Measurements from ENCODE around the gene CLN6.

The CLN6 gene

DNA sequence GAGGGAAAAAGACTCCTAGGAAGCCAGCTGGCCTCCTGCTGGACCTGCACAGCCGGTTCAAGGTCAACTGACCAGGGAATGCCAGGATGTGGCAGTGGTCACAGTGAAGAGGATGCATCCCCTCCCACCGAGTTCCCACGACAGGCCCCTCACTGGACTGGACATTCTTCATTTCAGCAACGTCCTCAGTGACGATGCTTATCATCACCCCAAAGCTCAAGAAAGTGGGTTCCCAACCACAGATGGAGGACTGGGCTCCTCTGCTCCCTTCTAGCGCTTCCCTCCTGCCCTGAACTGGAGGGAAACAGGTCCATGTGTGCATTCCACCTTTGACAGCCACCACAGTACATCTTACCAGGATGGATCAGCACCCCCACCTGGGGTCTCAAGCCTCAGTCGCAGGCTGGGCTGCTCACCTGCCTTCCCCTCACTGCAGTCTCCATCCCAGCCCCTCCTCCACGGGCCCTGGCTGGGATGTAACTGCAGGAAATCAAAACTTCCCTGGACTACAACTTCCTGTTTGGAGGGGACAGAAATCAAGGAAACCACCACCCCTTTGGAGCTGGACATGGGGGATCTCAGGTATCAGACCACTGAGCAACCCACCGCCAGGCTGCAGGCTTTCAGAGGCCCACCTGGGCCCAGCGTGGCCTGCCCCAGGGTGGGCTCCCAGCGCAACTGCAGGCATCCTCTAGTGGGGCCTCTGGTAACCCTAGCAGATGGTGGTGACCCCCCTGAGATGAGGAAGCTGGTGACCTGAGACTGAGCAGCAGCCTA, 31.7 kb downstream of the CLN6 start:
- no peak overlapping the region for H3K9ac ChIP-seq (ENCODE audit: low read length in 2 of 2)
- no peaks in the 10 kb centered on the region for H3K27me3 ChIP-seq (ENCODE audit: control insufficient read depth in 1 of 2, insufficient read depth in 2 of 2, low read length in 2 of 2)
- no peak overlapping the region for H3K4me3 ChIP-seq (ENCODE audit: low read length in 2 of 2)
- peaks cover 21% of the 10 kb centered on the region for H3K4me1 ChIP-seq (ENCODE audit: control insufficient read depth, insufficient read depth, low read length)
- no peaks in the 10 kb centered on the region for H3K9me3 ChIP-seq (ENCODE audit: control insufficient read depth in 2 of 2, low read length in 2 of 2)
- no peak overlapping the region for H3K27ac ChIP-seq (ENCODE audit: low read length)
- peaks cover under 1 to 4% of the 10 kb centered on the region in 2 donors for H3K36me3 ChIP-seq (ENCODE audit: control insufficient read depth in 2 of 2, insufficient read depth in 2 of 2, low read length in 2 of 2)

DNA sequence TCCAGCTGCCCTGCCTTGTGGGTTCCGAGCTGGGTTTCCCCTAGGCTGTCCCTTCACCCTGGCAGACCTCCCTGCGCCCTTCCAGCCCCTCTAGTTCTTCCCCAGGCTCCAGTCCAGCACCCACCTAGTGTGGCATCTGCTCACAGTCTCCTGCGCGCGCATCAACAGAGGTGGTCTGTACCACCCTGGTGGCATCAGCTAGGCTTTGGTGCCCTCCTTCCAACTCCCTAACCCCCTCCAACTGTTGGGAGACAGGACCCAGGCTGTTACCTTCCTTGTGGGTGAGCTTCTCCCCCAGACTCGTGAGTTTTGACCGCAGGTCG, 32.4 kb downstream of the CLN6 start:
- Histone ChIP-seq H3K9ac (ENCODE audit: low read length in 2 of 2) (no peak overlapping the region), H3K4me1 (ENCODE audit: control insufficient read depth, insufficient read depth, low read length) (peaks cover 26% of the 10 kb centered on the region), H3K27ac (ENCODE audit: low read length) (no peak overlapping the region), H3K9me3 (ENCODE audit: control insufficient read depth in 2 of 2, low read length in 2 of 2) (no peaks in the 10 kb centered on the region), H3K27me3 (ENCODE audit: control insufficient read depth in 1 of 2, insufficient read depth in 2 of 2, low read length in 2 of 2) (no peaks in the 10 kb centered on the region), H3K4me3 (ENCODE audit: low read length in 2 of 2) (no peak overlapping the region), H3K36me3 (ENCODE audit: control insufficient read depth in 2 of 2, insufficient read depth in 2 of 2, low read length in 2 of 2) (peaks cover 3 to 4% of the 10 kb centered on the region in 2 donors)

DNA sequence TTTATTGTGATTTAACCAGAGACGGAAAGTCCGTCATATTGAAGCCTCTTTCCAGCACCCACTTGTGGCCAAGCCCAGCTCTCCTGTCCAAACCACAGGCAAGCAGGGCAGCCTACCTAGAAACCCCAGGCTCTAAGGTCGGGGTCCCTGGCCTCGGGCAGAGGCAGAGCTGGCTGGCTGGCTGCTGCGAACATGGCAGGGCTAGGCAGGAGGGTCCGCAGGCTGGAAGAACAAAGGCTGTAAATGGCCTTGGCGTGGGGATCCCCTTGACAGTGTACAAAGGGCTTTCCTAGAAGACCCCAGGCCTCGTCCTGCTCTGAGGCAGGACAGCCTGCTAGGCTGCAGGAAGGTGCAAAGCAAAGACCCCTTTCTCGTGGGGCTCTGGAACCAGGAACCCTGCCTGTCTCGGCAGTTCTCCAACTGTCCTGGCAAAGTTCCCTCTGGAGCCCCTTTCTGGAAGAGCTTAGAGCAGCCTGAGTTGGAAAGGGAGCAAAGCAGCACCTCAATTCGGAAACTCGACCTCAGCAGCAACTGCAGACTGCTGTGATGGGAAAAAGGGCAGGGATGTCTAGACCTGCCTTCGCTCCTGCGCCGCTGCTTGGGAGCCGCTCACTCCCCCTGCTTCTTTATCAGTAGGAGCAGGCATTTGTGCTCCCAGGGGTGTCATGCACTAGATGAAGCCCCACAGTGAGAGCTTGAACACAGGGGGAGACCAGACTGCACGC, 32.9 kb downstream of the CLN6 start:
- no peaks in the 10 kb centered on the region for H3K27me3 ChIP-seq (ENCODE audit: control insufficient read depth in 1 of 2, insufficient read depth in 2 of 2, low read length in 2 of 2)
- peaks cover 28% of the 10 kb centered on the region for H3K4me1 ChIP-seq (ENCODE audit: control insufficient read depth, insufficient read depth, low read length)
- H3K9me3 ChIP-seq (ENCODE audit: control insufficient read depth in 2 of 2, low read length in 2 of 2): no peaks in the 10 kb centered on the region
- no peak overlapping the region for H3K4me3 ChIP-seq (ENCODE audit: low read length in 2 of 2)
- no peak overlapping the region for H3K9ac ChIP-seq (ENCODE audit: low read length in 2 of 2)
- no peak overlapping the region for H3K27ac ChIP-seq (ENCODE audit: low read length)
- peaks cover 3 to 4% of the 10 kb centered on the region in 2 donors for H3K36me3 ChIP-seq (ENCODE audit: control insufficient read depth in 2 of 2, insufficient read depth in 2 of 2, low read length in 2 of 2)

DNA sequence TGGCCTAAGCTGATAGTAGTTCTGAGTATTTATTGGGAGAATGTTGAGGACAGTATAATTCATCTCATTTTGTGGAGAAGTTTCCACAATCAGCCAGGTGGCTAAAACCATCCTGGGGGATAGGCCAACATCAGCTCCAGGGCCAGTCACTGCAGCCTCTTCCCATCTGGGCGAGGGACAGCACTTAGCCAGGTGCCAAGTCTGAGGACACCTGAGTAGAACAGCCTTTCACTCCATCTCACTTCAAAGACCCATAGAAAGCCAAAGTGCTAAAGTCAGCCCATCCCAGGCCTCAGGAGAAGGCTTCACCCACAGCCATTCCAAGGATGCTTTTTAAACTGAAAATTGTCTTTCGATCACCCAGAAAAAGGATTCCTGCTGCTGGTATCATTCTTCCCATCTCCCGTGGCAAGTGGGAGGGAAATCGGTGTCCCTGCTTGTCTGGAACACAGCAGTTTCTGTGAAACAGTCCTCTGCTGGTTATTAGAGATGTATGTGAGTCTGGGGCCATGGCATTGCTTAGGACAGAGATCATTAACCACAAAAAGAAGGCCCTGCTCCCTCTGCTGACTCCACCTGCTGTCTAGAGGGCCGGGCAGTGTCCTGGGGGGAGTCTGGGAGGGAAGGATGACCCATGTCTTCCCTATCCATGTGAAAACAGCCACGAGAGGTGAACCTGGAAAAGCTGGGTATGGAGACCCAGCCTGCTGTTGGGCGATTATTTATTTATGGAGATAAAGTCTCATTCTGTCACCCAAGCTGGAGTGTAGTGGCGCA, 34.0 kb downstream of the CLN6 start:
- H3K27me3 ChIP-seq (ENCODE audit: control insufficient read depth in 1 of 2, insufficient read depth in 2 of 2, low read length in 2 of 2): no peaks in the 10 kb centered on the region

DNA sequence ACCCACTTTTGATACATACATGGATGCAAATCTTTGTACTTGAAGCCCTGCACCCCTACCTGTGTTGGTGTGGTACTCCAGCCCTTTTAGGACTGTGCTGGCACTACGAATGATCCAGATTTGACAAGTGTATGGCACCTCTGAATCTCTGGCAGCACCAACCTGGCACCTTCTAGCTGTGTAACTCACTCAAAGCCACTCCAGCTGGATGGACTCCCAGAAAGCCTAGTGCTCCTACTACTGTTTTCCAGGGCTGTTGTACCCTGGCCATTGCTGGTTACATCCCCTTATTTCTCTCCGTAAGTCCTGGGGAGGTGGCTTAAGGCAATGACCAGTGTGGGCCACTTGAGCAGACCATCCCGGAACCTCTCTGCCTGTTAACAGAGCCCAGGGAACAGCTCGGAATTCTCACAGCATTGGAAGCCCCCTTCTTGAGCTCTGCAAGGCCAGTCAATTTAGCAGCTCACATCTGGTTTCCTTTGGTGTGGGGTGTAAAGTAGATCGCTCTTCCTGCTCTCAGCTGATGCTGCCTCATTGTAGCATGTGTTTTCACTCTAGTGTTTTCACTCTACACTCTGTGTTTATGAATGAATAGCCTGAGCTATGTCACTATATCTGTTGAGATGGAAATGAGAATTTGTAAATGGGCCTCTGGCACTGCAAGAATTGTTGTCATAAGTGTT, 36.6 kb downstream of the CLN6 start:
- Histone ChIP-seq H3K9ac (ENCODE audit: low read length in 2 of 2) (no peak overlapping the region), H3K27ac (ENCODE audit: low read length) (peak overlapping the region; percentile 19), H3K9me3 (ENCODE audit: control insufficient read depth in 2 of 2, low read length in 2 of 2) (no peaks in the 10 kb centered on the region), H3K27me3 (ENCODE audit: control insufficient read depth in 1 of 2, insufficient read depth in 2 of 2, low read length in 2 of 2) (no peaks in the 10 kb centered on the region), H3K4me3 (ENCODE audit: low read length in 2 of 2) (no peak overlapping the region), H3K36me3 (ENCODE audit: control insufficient read depth in 2 of 2, insufficient read depth in 2 of 2, low read length in 2 of 2) (peaks cover 3 to 4% of the 10 kb centered on the region in 2 donors), H3K4me1 (ENCODE audit: control insufficient read depth, insufficient read depth, low read length) (peaks cover 23% of the 10 kb centered on the region)

More for the DNA sequence above, 34.0 kb downstream of the CLN6 start:
- H3K4me3 ChIP-seq (ENCODE audit: low read length in 2 of 2): no peak overlapping the region
- peaks cover 27% of the 10 kb centered on the region for H3K4me1 ChIP-seq (ENCODE audit: control insufficient read depth, insufficient read depth, low read length)
- H3K9ac ChIP-seq (ENCODE audit: low read length in 2 of 2): no peak overlapping the region
- H3K36me3 ChIP-seq (ENCODE audit: control insufficient read depth in 2 of 2, insufficient read depth in 2 of 2, low read length in 2 of 2): peaks cover 3 to 4% of the 10 kb centered on the region in 2 donors
- no peaks in the 10 kb centered on the region for H3K9me3 ChIP-seq (ENCODE audit: control insufficient read depth in 2 of 2, low read length in 2 of 2)
- H3K27ac ChIP-seq (ENCODE audit: low read length): peak overlapping the region; percentile 37

DNA sequence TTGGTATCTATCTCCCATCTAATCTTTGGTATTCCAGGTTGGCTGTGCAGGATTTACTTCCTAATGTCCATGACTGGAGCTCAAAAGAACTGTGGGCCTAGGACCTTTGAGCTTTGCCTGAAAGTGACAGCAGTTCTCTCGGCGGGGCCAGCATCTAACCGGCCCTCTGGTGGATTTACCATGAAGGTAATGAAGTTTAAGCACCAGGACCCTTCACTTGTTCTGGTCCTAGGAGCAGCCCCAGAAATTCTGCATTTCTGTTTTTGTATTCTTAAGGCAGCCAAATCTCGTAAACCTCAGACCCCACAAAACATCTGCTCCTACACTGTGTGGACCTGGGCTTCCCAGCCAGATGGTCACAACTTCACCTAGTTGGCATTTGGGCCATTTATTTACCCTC, 37.4 kb downstream of the CLN6 start:
- peaks cover 26% of the 10 kb centered on the region for H3K4me1 ChIP-seq (ENCODE audit: control insufficient read depth, insufficient read depth, low read length)
- no peak overlapping the region for H3K4me3 ChIP-seq (ENCODE audit: low read length in 2 of 2)
- peak overlapping the region; percentile 19 for H3K27ac ChIP-seq (ENCODE audit: low read length)
- no peaks in the 10 kb centered on the region for H3K9me3 ChIP-seq (ENCODE audit: control insufficient read depth in 2 of 2, low read length in 2 of 2)
- no peak overlapping the region for H3K9ac ChIP-seq (ENCODE audit: low read length in 2 of 2)
- no peaks in the 10 kb centered on the region for H3K27me3 ChIP-seq (ENCODE audit: control insufficient read depth in 1 of 2, insufficient read depth in 2 of 2, low read length in 2 of 2)
- H3K36me3 ChIP-seq (ENCODE audit: control insufficient read depth in 2 of 2, insufficient read depth in 2 of 2, low read length in 2 of 2): peaks cover 3 to 4% of the 10 kb centered on the region in 2 donors

DNA sequence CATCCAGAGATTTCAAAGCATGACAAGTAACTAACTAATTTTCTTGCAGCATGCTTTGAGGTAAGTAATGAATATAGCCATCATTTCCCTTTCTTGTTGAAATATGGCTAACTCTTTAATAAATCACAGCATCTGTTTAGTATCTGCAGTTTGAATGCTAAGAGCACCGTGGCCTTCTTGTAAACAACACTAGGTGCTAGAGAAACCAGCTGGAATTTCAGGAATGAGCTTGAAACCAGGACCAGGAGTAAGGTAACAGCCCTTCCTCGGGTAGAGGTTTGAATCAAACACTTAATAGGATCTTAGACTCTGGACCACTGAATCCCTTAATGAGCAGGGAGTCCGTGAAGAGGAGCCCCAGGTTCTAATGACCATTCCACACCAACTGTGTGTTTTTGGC, 38.0 kb downstream of the CLN6 start:
- Histone ChIP-seq H3K27ac (ENCODE audit: low read length) (peak overlapping the region; percentile 19), H3K27me3 (ENCODE audit: control insufficient read depth in 1 of 2, insufficient read depth in 2 of 2, low read length in 2 of 2) (no peaks in the 10 kb centered on the region), H3K9me3 (ENCODE audit: control insufficient read depth in 2 of 2, low read length in 2 of 2) (no peaks in the 10 kb centered on the region), H3K4me3 (ENCODE audit: low read length in 2 of 2) (peak overlapping the region in 1 of 2 donors; percentile 6), H3K36me3 (ENCODE audit: control insufficient read depth in 2 of 2, insufficient read depth in 2 of 2, low read length in 2 of 2) (peaks cover 3 to 4% of the 10 kb centered on the region in 2 donors), H3K4me1 (ENCODE audit: control insufficient read depth, insufficient read depth, low read length) (peaks cover 23% of the 10 kb centered on the region), H3K9ac (ENCODE audit: low read length in 2 of 2) (no peak overlapping the region)

DNA sequence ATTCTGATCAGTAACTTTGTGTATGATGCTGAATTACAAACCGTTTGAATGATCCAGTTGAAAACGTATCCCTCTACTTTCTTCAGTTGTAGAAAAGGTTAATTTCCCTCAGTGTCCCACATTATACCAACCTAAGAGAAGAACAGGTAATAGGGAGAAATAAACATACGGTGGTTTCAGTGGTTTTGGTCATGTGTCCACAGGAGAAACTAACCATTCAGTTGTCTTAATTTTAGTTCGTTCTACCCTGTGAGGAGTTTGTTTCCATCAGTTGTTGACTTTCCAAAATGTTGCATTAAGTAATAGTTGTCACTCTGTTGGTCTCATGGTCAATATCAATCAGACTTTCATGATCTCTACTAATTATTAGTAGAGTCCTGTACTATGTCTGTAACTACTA, 39.5 kb downstream of the CLN6 start:
- H3K27me3 ChIP-seq (ENCODE audit: control insufficient read depth in 1 of 2, insufficient read depth in 2 of 2, low read length in 2 of 2): no peaks in the 10 kb centered on the region
- H3K4me1 ChIP-seq (ENCODE audit: control insufficient read depth, insufficient read depth, low read length): peaks cover 23% of the 10 kb centered on the region
- no peak overlapping the region for H3K4me3 ChIP-seq (ENCODE audit: low read length in 2 of 2)
- H3K9ac ChIP-seq (ENCODE audit: low read length in 2 of 2): no peak overlapping the region
- no peak overlapping the region for H3K27ac ChIP-seq (ENCODE audit: low read length)
- H3K36me3 ChIP-seq (ENCODE audit: control insufficient read depth in 2 of 2, insufficient read depth in 2 of 2, low read length in 2 of 2): peaks cover 3 to 4% of the 10 kb centered on the region in 2 donors
- H3K9me3 ChIP-seq (ENCODE audit: control insufficient read depth in 2 of 2, low read length in 2 of 2): no peaks in the 10 kb centered on the region

DNA sequence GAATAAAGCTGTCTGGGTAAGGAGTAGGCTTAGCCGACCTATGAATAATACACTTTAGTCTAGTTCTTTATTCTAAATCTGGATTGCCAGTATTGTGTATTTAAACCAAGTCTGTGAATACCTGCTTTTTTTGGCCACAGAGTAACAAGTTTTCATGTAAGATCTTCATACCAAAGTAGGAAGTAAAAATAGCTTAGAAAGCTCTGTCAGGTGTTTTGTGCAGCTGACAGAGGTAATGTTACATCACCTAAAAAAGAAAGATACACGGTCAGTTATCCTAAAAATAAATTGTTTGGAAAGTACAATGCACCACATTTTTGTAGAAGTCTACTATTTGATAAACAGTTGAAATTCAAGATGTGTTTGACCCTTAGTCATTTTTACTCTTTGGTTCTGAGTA, 40.9 kb downstream of the CLN6 start:
- Histone ChIP-seq H3K36me3 (ENCODE audit: control insufficient read depth in 2 of 2, insufficient read depth in 2 of 2, low read length in 2 of 2) (peaks cover 8 to 14% of the 10 kb centered on the region in 2 donors), H3K27me3 (ENCODE audit: control insufficient read depth in 1 of 2, insufficient read depth in 2 of 2, low read length in 2 of 2) (no peaks in the 10 kb centered on the region), H3K4me3 (ENCODE audit: low read length in 2 of 2) (peak overlapping the region in 1 of 2 donors; percentile 33), H3K4me1 (ENCODE audit: control insufficient read depth, insufficient read depth, low read length) (peaks cover 23% of the 10 kb centered on the region), H3K9ac (ENCODE audit: low read length in 2 of 2) (peak overlapping the region in 1 of 2 donors; percentile 19), H3K27ac (ENCODE audit: low read length) (peak overlapping the region; percentile 73), H3K9me3 (ENCODE audit: control insufficient read depth in 2 of 2, low read length in 2 of 2) (no peaks in the 10 kb centered on the region)

DNA sequence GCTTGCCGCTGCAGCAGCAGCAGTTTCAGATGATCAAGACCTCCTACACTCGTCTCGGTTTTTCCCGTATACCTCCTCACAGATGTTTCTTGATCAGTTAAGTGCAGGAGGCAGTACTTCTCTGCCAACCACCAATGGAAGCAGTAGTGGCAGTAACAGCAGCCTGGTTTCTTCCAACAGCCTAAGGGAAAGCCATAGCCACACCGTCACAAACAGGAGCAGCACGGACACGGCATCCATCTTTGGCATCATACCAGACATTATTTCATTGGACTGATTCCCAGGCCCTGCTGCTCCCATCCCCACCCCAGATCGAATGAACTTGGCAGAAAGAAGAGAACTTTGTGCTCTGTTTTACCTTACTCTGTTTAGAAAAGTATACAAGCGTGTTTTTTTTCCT, 42.0 kb downstream of the CLN6 start:
- Histone ChIP-seq H3K27ac (ENCODE audit: low read length) (peak overlapping the region; percentile 73), H3K4me1 (ENCODE audit: control insufficient read depth, insufficient read depth, low read length) (peaks cover 16% of the 10 kb centered on the region), H3K27me3 (ENCODE audit: control insufficient read depth in 1 of 2, insufficient read depth in 2 of 2, low read length in 2 of 2) (no peaks in the 10 kb centered on the region), H3K9ac (ENCODE audit: low read length in 2 of 2) (peak overlapping the region; percentile 42 to 60), H3K4me3 (ENCODE audit: low read length in 2 of 2) (peak overlapping the region; percentile 29 to 65), H3K9me3 (ENCODE audit: control insufficient read depth in 2 of 2, low read length in 2 of 2) (no peaks in the 10 kb centered on the region), H3K36me3 (ENCODE audit: control insufficient read depth in 2 of 2, insufficient read depth in 2 of 2, low read length in 2 of 2) (peaks cover 10 to 18% of the 10 kb centered on the region in 2 donors)
